Measurements from ENCODE around the gene PYROXD2.

DNA sequence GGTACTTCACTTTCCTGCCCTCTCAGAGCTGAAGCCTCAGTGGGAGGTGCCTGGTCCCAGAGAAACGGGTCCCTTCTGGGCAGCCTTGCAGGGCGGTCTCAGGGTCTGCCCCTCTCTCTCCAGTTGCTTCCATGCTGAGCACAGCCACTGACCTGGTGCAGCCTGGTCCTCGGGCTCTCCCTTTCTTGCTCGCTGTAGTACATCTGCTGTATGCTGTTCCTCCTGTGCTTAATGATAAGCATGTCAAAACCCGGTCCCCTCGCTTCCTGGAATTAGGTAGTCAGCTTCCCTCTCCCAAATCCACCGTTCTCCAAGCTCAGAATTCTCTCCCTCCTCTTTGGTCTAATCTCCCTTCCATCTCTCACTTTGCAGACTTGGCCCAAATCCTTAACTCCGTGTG is 42.7 kb upstream of the PYROXD2 start:
- TF ChIP-seq EZH2 (optimal IDR thresholded peaks at IDR 0.05; ENCODE audit: low read depth, low read length): no peak
- TF ChIP-seq, protein P1, sequence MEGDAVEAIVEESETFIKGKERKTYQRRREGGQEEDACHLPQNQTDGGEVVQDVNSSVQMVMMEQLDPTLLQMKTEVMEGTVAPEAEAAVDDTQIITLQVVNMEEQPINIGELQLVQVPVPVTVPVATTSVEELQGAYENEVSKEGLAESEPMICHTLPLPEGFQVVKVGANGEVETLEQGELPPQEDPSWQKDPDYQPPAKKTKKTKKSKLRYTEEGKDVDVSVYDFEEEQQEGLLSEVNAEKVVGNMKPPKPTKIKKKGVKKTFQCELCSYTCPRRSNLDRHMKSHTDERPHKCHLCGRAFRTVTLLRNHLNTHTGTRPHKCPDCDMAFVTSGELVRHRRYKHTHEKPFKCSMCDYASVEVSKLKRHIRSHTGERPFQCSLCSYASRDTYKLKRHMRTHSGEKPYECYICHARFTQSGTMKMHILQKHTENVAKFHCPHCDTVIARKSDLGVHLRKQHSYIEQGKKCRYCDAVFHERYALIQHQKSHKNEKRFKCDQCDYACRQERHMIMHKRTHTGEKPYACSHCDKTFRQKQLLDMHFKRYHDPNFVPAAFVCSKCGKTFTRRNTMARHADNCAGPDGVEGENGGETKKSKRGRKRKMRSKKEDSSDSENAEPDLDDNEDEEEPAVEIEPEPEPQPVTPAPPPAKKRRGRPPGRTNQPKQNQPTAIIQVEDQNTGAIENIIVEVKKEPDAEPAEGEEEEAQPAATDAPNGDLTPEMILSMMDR (IDR thresholded peaks at IDR 0.05; ENCODE audit: low read length): no peak

All from MM.1S (cell line).